HG02623 (cell line): ENCODE measurements around the gene USP43.

Experiments used
- ATAC-seq: cut with Tn5 transposase; IDR thresholded peaks from one replicate; pipeline ENCODE4 v1.9.1; 2021; ENCODE audit warnings: moderate library complexity; ENCODE audit not compliant: unreplicated experiment

The USP43 gene

DNA sequence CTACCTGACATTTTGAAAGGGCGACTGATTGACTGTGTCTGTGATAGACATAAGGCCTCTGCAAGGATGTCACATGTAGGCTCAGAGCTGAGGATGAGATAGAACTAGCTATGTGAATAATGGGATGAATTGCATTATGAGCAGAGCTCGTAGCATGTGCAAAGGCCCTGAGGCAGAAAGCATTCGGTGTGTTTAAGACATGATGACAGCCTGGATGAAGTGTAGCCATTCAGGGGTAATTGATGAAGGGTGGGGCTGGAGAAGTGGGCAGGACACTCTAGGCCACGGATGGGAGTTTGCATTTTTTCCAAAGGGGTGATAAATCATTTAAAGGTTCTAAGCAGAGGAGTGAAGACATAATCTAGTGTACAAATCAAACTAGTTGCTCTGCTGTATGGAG, 62.6 kb downstream of the USP43 start:
- ATAC-seq, result no peak

- ATAC-seq, result no peak
Measured at GRCh38 chr17:9714801-9715200, 69.5 kb downstream of the USP43 start.

- no peak for ATAC-seq
Measured at GRCh38 chr17:9715503-9716016, 70.2 kb downstream of the USP43 start.

DNA sequence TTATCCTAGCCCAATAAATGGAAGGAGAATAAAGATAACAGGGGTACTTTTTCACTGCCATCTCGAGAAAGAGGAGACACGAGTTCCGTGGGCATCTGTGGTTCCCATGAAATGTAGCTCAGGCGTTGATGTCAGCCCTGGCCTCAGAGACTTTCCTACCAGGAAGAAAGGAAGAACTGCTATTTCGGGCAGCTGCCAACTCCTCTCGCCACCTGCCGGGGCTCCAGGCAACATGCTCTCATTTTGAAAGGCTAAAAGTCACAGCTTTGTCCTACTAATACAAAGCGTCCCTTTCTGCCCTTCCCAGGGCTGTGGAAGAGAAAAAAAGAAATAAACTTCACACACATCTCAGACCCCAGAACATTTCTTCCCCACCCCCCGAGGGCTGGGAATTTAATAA, 80.3 kb downstream of the USP43 start:
- no peak for ATAC-seq

DNA sequence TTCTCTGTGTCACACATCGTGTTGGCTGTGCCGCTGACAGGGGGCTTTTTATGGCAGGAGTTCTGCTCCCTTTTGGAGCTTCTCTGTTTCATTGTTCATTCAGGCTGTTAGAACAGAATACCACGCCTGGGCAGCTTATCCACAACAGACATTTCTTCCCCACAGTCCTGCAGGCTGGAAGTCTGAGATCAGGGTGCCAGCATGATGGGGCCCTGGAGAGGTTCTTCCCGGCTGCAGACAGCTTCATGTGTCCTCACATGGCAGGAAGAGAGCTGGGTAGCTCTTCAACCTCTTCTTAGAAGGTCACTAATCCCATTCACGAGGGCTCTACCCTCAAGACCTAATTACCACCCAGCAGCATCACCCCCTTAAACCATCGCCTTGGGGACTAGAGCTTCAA, 81.0 kb downstream of the USP43 start:
- ATAC-seq, result no peak

DNA sequence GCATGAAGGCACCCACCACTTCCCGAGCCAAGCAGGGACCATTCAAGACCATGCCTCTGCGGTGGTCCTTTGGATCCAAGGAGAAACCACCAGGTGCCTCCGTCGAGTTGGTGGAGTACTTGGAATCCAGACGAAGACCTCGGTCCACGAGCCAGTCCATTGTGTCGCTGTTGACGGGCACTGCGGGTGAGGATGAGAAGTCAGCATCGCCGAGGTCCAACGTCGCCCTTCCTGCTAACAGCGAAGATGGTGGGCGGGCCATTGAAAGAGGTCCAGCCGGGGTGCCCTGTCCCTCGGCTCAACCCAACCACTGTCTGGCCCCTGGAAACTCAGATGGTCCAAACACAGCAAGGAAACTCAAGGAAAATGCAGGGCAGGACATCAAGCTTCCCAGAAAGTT, 82.7 kb downstream of the USP43 start:
- ATAC-seq, result no peak

DNA sequence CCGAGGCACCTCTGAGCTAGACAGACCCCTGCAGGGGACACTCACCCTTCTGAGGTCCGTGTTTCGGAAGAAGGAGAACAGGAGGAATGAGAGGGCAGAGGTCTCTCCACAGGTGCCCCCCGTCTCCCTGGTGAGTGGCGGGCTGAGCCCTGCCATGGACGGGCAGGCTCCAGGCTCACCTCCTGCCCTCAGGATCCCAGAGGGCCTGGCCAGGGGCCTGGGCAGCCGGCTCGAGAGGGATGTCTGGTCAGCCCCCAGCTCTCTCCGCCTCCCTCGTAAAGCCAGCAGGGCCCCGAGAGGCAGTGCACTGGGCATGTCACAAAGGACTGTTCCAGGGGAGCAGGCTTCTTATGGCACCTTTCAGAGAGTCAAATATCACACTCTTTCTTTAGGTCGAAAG, 83.2 kb downstream of the USP43 start:
- no peak for ATAC-seq

- no peak for ATAC-seq
Measured at GRCh38 chr17:9729034-9729650, 83.8 kb downstream of the USP43 start.

DNA sequence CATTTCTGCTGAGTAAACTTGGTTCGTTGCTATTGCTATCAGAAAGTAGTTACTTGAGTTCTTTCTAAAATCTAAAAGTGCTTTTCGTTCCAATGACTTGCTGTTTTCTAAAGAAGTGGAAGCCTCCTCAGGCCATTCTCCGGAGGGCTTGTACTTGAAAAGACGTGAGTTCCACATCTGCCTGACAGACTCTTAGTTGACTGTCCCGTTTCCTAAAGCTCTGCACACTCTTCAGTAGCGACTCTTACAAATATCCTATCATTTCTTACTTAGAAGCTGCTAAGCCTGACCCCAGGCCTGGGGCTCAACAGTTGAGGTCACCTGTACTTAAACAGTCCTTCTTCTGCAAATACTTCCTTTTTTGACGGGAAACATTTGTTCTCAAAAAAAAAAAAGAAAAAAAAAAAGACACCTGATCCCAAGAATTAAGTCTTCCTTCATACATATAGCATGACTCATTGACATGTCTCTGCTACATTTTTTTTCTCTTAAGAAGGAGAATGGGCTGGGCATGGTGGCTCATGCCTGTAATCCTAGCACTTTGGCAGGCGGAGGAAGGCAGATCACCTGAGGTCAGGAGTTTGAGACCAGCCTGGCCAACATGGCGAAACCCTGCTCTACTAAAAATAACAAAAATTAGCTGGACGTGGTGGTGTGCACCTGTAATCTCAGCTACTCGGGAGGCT, 84.6 kb downstream of the USP43 start:
- ATAC-seq, result no peak

DNA sequence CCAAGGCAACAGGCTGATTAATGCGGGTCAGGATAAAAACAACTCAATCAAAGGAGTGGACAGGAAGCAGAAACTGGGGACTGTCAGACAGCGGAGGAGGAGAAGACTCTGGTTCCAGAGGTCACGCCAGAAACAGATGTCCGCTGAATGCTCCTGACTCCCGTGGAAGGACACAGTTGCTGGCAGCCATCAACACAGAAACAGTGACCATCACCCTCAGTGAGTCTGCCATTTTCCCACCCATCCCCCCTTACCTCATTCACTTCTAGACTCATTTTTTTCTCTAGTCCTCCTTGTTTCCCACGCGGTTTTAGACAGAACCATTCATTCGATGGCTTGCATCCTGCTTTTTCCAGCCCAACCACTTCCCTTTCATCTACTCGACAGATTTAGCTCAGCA, 105.2 kb downstream of the USP43 start:
- no peak for ATAC-seq

GRCh38 chr17:9755083-9755482, 109.8 kb downstream of the USP43 start:
- ATAC-seq, result no peak

DNA sequence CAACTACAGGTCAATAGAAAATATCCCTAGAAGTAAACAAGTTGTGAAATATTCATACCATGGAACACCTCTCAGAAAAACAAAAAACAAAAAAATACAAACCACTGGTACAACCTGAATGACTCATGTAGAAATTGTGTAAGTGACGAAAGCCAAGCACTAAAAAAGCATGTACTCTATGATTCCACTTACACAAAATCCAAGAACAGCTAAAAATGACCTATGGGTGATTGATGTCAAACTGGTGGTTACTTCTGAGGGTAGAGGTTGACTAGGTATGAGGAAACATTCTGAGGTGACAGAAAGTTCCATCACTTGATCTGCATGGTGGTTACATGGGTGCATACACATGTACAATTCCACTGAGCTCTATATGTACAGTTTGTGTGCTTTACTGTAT, 114.9 kb downstream of the USP43 start:
- no peak for ATAC-seq

- no peak for ATAC-seq
Measured at GRCh38 chr17:9763643-9764042, 118.3 kb downstream of the USP43 start.

DNA sequence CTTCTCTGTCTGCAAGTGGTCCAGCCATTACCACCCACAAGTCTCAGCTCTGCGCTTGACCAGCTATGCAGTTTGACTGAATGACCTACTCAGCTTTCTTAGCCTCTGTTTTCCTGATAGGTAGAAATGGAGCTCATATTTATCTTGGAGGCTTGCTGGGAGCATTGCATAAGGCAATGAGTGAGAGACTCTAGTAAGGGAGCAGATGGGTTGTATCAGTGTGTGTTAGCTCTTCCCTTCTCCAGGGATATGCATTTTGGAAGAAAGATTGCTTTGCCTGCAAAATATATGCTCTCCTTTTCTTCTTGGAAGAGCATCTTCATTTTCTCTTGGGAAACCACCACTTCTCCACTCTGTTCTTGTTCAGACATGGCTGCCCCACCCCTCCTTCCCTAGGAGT, 120.0 kb downstream of the USP43 start:
- ATAC-seq, result no peak

GRCh38 chr17:9766970-9767369, 121.7 kb downstream of the USP43 start:
- ATAC-seq, result no peak

DNA sequence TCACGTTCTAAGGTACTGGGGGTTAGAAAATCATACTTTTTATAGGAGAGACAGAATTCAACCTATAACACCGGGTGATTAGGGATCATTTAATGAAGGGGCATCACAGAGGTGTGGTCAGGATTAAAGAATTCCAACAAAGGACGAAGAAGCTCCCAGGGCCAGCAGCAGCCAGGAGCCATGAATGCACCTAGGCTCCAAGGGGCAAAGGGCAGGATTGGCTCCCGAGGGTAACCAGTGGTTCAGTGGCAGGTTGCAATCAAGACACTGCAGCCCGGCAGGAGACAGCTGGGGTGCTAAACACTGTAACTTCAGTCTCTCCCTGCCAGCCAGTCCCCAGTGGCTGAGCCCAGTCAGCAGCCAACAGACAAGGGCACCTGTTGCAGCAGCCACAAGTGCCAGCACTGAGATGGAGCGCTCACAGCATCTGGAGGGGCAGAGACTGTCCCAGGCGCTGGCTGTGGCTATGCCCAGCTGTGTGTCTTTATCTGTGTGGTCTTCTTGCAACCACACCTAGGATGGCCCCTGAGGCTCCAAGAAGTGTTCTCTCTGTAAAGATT, 122.2 kb downstream of the USP43 start:
- ATAC-seq, result no peak

- ATAC-seq, result no peak
Measured at GRCh38 chr17:9768381-9768934, 123.1 kb downstream of the USP43 start.

GRCh38 chr17:9769036-9769695, 123.8 kb downstream of the USP43 start:
- ATAC-seq, result no peak

- ATAC-seq, result no peak
Measured at GRCh38 chr17:9771465-9771864, 126.1 kb downstream of the USP43 start.

GRCh38 chr17:9772658-9773057, 127.3 kb downstream of the USP43 start:
- no peak for ATAC-seq

GRCh38 chr17:9776911-9777310, 131.6 kb downstream of the USP43 start:
- ATAC-seq, result no peak
